IMR-90 (cell line): ENCODE results near the gene CCDC134. TPM values are rescaled to one million over a fixed set of nuclear protein-coding genes. Genes with fewer than 3 reads are reported as not detected.
A peak's percentile ranks its signal among the peaks of the same experiment; 100 is the strongest.

Source experiments
- ATAC-seq: fragments of 200-7000 bp; cut with Tn5 transposase; 2 replicates; pipeline ENCODE4 v1.9.1; 2020; ENCODE audit warnings: low read depth, mild to moderate bottlenecking, moderate library complexity
- BruUV-seq: library from RNA; stranded (reverse); fragments of 400-500 nt; replicated peaks from 2 replicates; lab custom pipeline; 2021; lab: Mats Ljungman, UMichigan
- CTCF ChIA-PET: fragments of 300-600 bp; formaldehyde crosslinking; extraction: SDS; loops from one replicate; lab custom pipeline; 2021; ENCODE audit warnings: antibody characterized with exemption; lab: Yijun Ruan, JAX
- POLR2A ChIA-PET: fragments of 300-600 bp; sonication (Branson Sonifier 250); formaldehyde crosslinking; loops from one replicate; lab custom pipeline; 2022; ENCODE audit warnings: antibody characterized with exemption; ENCODE audit not compliant: unreplicated experiment; lab: Charles Lee
- DNase-seq: peaks from one replicate; pipeline ENCODE4 v3.0.0; 2013
- H2AFZ ChIP-seq: replicated peaks from 2 replicates; pipeline ENCODE3; 2013; ENCODE audit warnings: low read length, mild to moderate bottlenecking; ENCODE audit not compliant: poor library complexity
- H2AK5ac ChIP-seq: 2 replicates; pipeline ENCODE4 v1.6.1; 2013; ENCODE audit warnings: low read depth, low read length, inconsistent platforms
- H2AK9ac ChIP-seq: replicated peaks from 2 replicates; pipeline ENCODE3; 2013; ENCODE audit warnings: mild to moderate bottlenecking, low read depth, low read length, moderate library complexity; ENCODE audit not compliant: poor library complexity
- H2BK120ac ChIP-seq: 2 replicates; pipeline ENCODE4 v1.6.1; 2013; ENCODE audit warnings: low read depth, low read length, inconsistent platforms
- H2BK15ac ChIP-seq: 3 replicates; pipeline ENCODE4 v1.6.1; 2013; ENCODE audit warnings: low read depth, low read length, inconsistent platforms
- H2BK20ac ChIP-seq: 2 replicates; pipeline ENCODE4 v1.6.1; 2013; ENCODE audit warnings: low read depth, mild to moderate bottlenecking, inconsistent platforms, low read length, moderate library complexity
- H2BK5ac ChIP-seq: 2 replicates; pipeline ENCODE4 v1.6.1; 2013; ENCODE audit warnings: mild to moderate bottlenecking, low read depth, low read length, inconsistent platforms; ENCODE audit not compliant: poor library complexity, severe bottlenecking
- H3K14ac ChIP-seq: replicated peaks from 2 replicates; pipeline ENCODE4 v1.6.1; 2013; ENCODE audit warnings: low read depth, low read length, inconsistent platforms
- H3K18ac ChIP-seq: 2 replicates; pipeline ENCODE4 v1.6.1; 2013; ENCODE audit warnings: low read depth, low read length, control low read depth
- H3K23ac ChIP-seq: 2 replicates; pipeline ENCODE4 v1.6.1; 2013; ENCODE audit warnings: low read depth, low read length, inconsistent platforms
- H3K27ac ChIP-seq: 2 replicates; pipeline ENCODE4 v1.5.1; 2013; ENCODE audit warnings: mild to moderate bottlenecking, control low read depth, low read length; ENCODE audit not compliant: insufficient read depth
- H3K27me3 ChIP-seq: 2 replicates; pipeline ENCODE4 v1.6.1; 2013; ENCODE audit warnings: low read length; ENCODE audit not compliant: control insufficient read depth, insufficient read depth
- H3K36me3 ChIP-seq: 2 replicates; pipeline ENCODE4 v1.6.1; 2013; ENCODE audit warnings: low read length, mixed read lengths; ENCODE audit not compliant: control insufficient read depth, insufficient read depth
- H3K4ac ChIP-seq: 2 replicates; pipeline ENCODE4 v1.6.1; 2013; ENCODE audit warnings: low read depth, low read length, inconsistent platforms
- H3K4me1 ChIP-seq: 2 replicates; pipeline ENCODE4 v1.6.1; 2013; ENCODE audit warnings: low read length, mixed read lengths; ENCODE audit not compliant: control insufficient read depth, insufficient read depth
- H3K4me2 ChIP-seq: 2 replicates; pipeline ENCODE4 v1.6.1; 2013; ENCODE audit warnings: low read depth, mild to moderate bottlenecking, control low read depth, low read length, moderate library complexity
- H3K4me3 ChIP-seq: 2 replicates; pipeline ENCODE4 v1.5.1; 2013; ENCODE audit warnings: low read depth, mild to moderate bottlenecking, control low read depth, low read length, moderate library complexity; ENCODE audit not compliant: insufficient read depth
- H3K56ac ChIP-seq: 2 replicates; pipeline ENCODE4 v1.6.1; 2013; ENCODE audit warnings: low read length, inconsistent platforms; ENCODE audit not compliant: insufficient read depth; ENCODE audit errors: extremely low read depth
- H3K79me1 ChIP-seq, 2 experiments: 2 replicates each; pipeline ENCODE4 v1.6.1; 2013; ENCODE audit warnings: low read length in 2 of 2, inconsistent platforms in 1 of 2, low read depth in 1 of 2
- H3K9ac ChIP-seq: 2 replicates; pipeline ENCODE4 v1.6.1; 2013; ENCODE audit warnings: low read depth, low read length, control low read depth
- H3K9me1 ChIP-seq: 2 replicates; pipeline ENCODE4 v1.6.1; 2013; ENCODE audit warnings: low read length, inconsistent platforms; ENCODE audit not compliant: insufficient read depth
- H3K9me3 ChIP-seq: 2 replicates; pipeline ENCODE4 v1.6.1; 2013; ENCODE audit warnings: low read length; ENCODE audit not compliant: control insufficient read depth, insufficient read depth
- H4K20me1 ChIP-seq: 2 replicates; pipeline ENCODE4 v1.6.1; 2013; ENCODE audit warnings: low read length, inconsistent platforms; ENCODE audit not compliant: insufficient read depth
- H4K5ac ChIP-seq: 2 replicates; pipeline ENCODE4 v1.6.1; 2013; ENCODE audit warnings: mild to moderate bottlenecking, low read depth, low read length, control low read depth
- H4K8ac ChIP-seq, 2 experiments: 2 replicates each; pipeline ENCODE4 v1.6.1; 2013; ENCODE audit warnings: low read depth in 2 of 2, low read length in 2 of 2, control low read depth in 1 of 2, inconsistent platforms in 1 of 2
- H4K91ac ChIP-seq: 2 replicates; pipeline ENCODE4 v1.6.1; 2013; ENCODE audit warnings: low read depth, low read length, inconsistent platforms; ENCODE audit not compliant: insufficient read depth
- BHLHE40 ChIP-seq: fragments of 150-350 bp; IDR thresholded peaks from 2 replicates; pipeline ENCODE4 v1.6.1; 2016; ENCODE audit warnings: mild to moderate bottlenecking, low read depth, low read length
- CEBPB ChIP-seq: IDR thresholded peaks from 2 replicates; pipeline ENCODE4 v1.6.1; 2012; ENCODE audit warnings: low read depth, low read length, improper control_type of control experiment
- CHD1 ChIP-seq: IDR thresholded peaks from 2 replicates; pipeline ENCODE4 v1.6.1; 2012; ENCODE audit warnings: low read depth, low read length, improper control_type of control experiment
- ELK1 ChIP-seq: fragments of 150-350 bp; IDR thresholded peaks from 2 replicates; pipeline ENCODE4 v1.6.1; 2016; ENCODE audit warnings: low read depth, mild to moderate bottlenecking, low read length, moderate library complexity, borderline replicate concordance
- FOS ChIP-seq: fragments of 150-350 bp; IDR thresholded peaks from 2 replicates; pipeline ENCODE4 v1.6.1; 2016; ENCODE audit warnings: low read depth, low read length
- MAFK ChIP-seq: IDR thresholded peaks from 2 replicates; pipeline ENCODE4 v1.6.1; 2012; ENCODE audit warnings: low read depth, low read length, improper control_type of control experiment
- MAZ ChIP-seq: IDR thresholded peaks from 2 replicates; pipeline ENCODE4 v1.6.1; 2012; ENCODE audit warnings: low read depth, mild to moderate bottlenecking, low read length, improper control_type of control experiment, moderate library complexity, borderline replicate concordance
- MXI1 ChIP-seq: IDR thresholded peaks from 2 replicates; pipeline ENCODE4 v1.6.1; 2012; ENCODE audit warnings: low read depth, mild to moderate bottlenecking, low read length, moderate library complexity, borderline replicate concordance
- NFE2L2 ChIP-seq: fragments of 150-350 bp; IDR thresholded peaks from 2 replicates; pipeline ENCODE4 v1.6.1; 2016; ENCODE audit warnings: low read depth, mild to moderate bottlenecking, low read length
- POLR2A ChIP-seq: IDR thresholded peaks from 2 replicates; pipeline ENCODE4 v1.6.1; 2012; ENCODE audit warnings: mild to moderate bottlenecking, low read depth, low read length
- RAD21 ChIP-seq: IDR thresholded peaks from 2 replicates; pipeline ENCODE4 v1.6.1; 2012; ENCODE audit warnings: low read length, improper control_type of control experiment
- RCOR1 ChIP-seq: IDR thresholded peaks from 2 replicates; pipeline ENCODE4 v1.6.1; 2012; ENCODE audit warnings: mild to moderate bottlenecking, low read length, improper control_type of control experiment; ENCODE audit not compliant: insufficient replicate concordance
- RFX5 ChIP-seq: IDR thresholded peaks from 2 replicates; pipeline ENCODE4 v1.8.0; 2012; ENCODE audit warnings: low read depth, mild to moderate bottlenecking, low read length, moderate library complexity
- SMC3 ChIP-seq: fragments of 150-350 bp; IDR thresholded peaks from 2 replicates; pipeline ENCODE4 v1.6.1; 2016; ENCODE audit warnings: low read depth, mild to moderate bottlenecking, antibody characterized with exemption, low read length, moderate library complexity
- dilution Hi-C: fragments of 300-500 bp; cut with HindIII; formaldehyde crosslinking; loops from one replicate; pipeline ENCODE4 v1.14.3; 2018; ENCODE audit warnings: low sequenced_read_pairs; ENCODE audit not compliant: unreplicated experiment
- in situ Hi-C: fragments of 300-500 bp; cut with MboI; formaldehyde crosslinking; loops from 3 replicates; pipeline ENCODE4 v1.14.3; 2019; ENCODE audit warnings: low sequenced_read_pairs, inconsistent platforms, mixed read lengths
- intact Hi-C: fragments of 100-400 bp; cut with micrococcal nuclease; formaldehyde crosslinking; loops from 2 replicates; pipeline ENCODE4 v1.10.0; 2022
- polyA plus RNA-seq, 3 experiments: library from polyadenylated mRNA; depleted of rRNA; stranded (reverse); fragments of >200 nt; gene quantifications; 2 replicates each; pipeline ENCODE4 v1.2.3, GENCODE V29; 2012; ENCODE audit warnings: low replicate concordance in 1 of 3
- total RNA-seq: library from RNA; depleted of rRNA; stranded (reverse); fragments of >200 nt; gene quantifications from 2 replicates; pipeline ENCODE4 v1.2.3, GENCODE V29; 2012
- TF ChIP-seq, protein P1 (sequence below): fragments of 150-350 bp; IDR thresholded peaks from 2 replicates; pipeline ENCODE4 v1.6.1; 2017; ENCODE audit warnings: mild to moderate bottlenecking, antibody characterized with exemption, low read length, low read depth

The CCDC134 gene
- total and polyA plus RNA-seq, 2 of the 4 experiments (the other 2 are of a cell fraction) = 5.1 to 7.0 TPM

- DNase-seq (peak; percentile 9), ATAC-seq (no peak)
- Histone ChIP-seq H3K23ac (no peak overlapping the region), H3K27me3 (peaks cover 6% of the 10 kb centered on the region), H3K4me1 (no peaks in the 10 kb centered on the region), H2AK5ac (no peak overlapping the region), H3K27ac (no peak overlapping the region), H3K4ac (no peak overlapping the region), H3K79me1 (no peaks in the 10 kb centered on the region), H2AFZ (no peak overlapping the region), H3K56ac (no peak overlapping the region), H3K18ac (no peak overlapping the region), H4K8ac (no peak overlapping the region), H4K91ac (no peak overlapping the region), H2AK9ac (no peak overlapping the region), H3K4me2 (no peak overlapping the region), H3K36me3 (no peaks in the 10 kb centered on the region), H2BK120ac (no peak overlapping the region), H3K14ac (no peak overlapping the region), H4K5ac (no peak overlapping the region), H2BK15ac (no peak overlapping the region), H3K9ac (no peak overlapping the region), H2BK20ac (no peak overlapping the region), H2BK5ac (no peak overlapping the region), H4K20me1 (no peaks in the 10 kb centered on the region), H3K4me3 (no peak overlapping the region), H3K9me3 (no peaks in the 10 kb centered on the region), H3K9me1 (no peaks in the 10 kb centered on the region)
- intact Hi-C loops (no loop called here), in situ Hi-C loops (no loop called here), dilution Hi-C loops (no loop called here)
- TF ChIP-seq RAD21 (no peak), MXI1 (no peak), BHLHE40 (no peak), CEBPB (no peak), CHD1 (no peak), RFX5 (no peak), POLR2A (no peak), MAFK (no peak), NFE2L2 (no peak), ELK1 (no peak), RCOR1 (no peak), SMC3 (no peak), MAZ (no peak), FOS (no peak)
- TF ChIP-seq, protein P1, sequence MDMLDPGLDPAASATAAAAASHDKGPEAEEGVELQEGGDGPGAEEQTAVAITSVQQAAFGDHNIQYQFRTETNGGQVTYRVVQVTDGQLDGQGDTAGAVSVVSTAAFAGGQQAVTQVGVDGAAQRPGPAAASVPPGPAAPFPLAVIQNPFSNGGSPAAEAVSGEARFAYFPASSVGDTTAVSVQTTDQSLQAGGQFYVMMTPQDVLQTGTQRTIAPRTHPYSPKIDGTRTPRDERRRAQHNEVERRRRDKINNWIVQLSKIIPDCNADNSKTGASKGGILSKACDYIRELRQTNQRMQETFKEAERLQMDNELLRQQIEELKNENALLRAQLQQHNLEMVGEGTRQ = no peak
- CTCF ChIA-PET = interaction anchor here (1.1 kb wide), 1 partner anchor 8 kb away, joined by 5 read pairs; no protein-coding TSS in a partner anchor
- POLR2A ChIA-PET = no interaction called here
- no TSS peak for BruUV-seq
These were observed 27.8 kb upstream of the CCDC134 start for GRCh38 chr22:41772645-41773044.
